SU-DHL-6 (cell line): ENCODE measurements around the gene WARS2.

ENCODE experiments used
- CTCF ChIP-seq: fragments of 200-600 bp; sonication (generic); IDR thresholded peaks from one replicate; pipeline ENCODE4 v1.5.1; 2017; ENCODE audit warnings: antibody characterized with exemption, mild to moderate bottlenecking, low read length, moderate library complexity; ENCODE audit not compliant: insufficient read depth, poor library complexity, severe bottlenecking
- EZH2phosphoT487 ChIP-seq: fragments of 200-600 bp; sonication (generic), shearing (Covaris generic); conservative IDR thresholded peaks from 2 replicates; pipeline ENCODE4 v1.6.1; 2018; ENCODE audit warnings: mild to moderate bottlenecking, antibody characterized with exemption, low read length, moderate library complexity, mixed read lengths

DNA sequence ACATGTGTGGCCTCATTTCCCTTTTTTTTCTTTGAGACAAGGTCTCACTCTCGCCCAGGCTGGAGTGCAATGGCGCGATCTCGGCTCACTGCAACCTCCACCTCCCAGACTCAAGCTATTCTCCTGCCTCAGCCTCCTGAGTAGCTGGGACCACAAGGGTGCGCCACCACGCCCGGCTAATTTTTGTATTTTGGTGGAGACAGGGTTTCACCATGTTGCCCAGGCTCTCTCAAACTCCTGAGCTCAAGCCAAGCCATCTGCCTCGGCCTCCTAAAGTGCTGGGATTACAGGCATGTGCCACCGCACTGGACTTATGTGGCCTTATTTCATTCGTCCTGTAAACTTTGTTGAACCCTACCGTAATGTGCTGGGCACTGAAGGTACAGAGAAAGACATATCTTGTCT, 569 bp upstream of the WARS2 start:
- TF ChIP-seq CTCF, result peak; percentile 27
- no peak for TF ChIP-seq EZH2phosphoT487
